HT-29 (cell line): ENCODE data around the gene MALRD1. TPM values are rescaled to one million over a fixed set of nuclear protein-coding genes. Genes with fewer than 3 reads are reported as not detected.
A peak's percentile ranks its signal among the peaks of the same experiment; 100 is the strongest.

ENCODE experiments used
- DNase-seq: peaks from one replicate; pipeline ENCODE4 v3.0.0-alpha.2; 2015; ENCODE audit warnings: low spot score
- total RNA-seq: library from RNA; depleted of rRNA; stranded (reverse); fragments of >200 nt; shearing (Covaris generic); gene quantifications from 2 replicates; pipeline ENCODE4 v1.2.3, GENCODE V29; 2014

The MALRD1 gene
- total RNA-seq, 1 experiment from 2014 or later = 0.64 TPM

GRCh38 chr10:19488592-19489280 lies 440.1 kb downstream of the MALRD1 start:
- no peak for DNase-seq

GRCh38 chr10:19491166-19491565 lies 442.6 kb downstream of the MALRD1 start:
- no peak for DNase-seq

GRCh38 chr10:19493917-19494316 lies 445.3 kb downstream of the MALRD1 start:
- DNase-seq = no peak

GRCh38 chr10:19497026-19497425 lies 448.4 kb downstream of the MALRD1 start:
- DNase-seq = no peak

- no peak for DNase-seq
Measured at GRCh38 chr10:19498393-19499290, 450.0 kb downstream of the MALRD1 start.

GRCh38 chr10:19499291-19499770 lies 450.7 kb downstream of the MALRD1 start:
- DNase-seq = no peak

- no peak for DNase-seq
Measured at GRCh38 chr10:19500959-19501358, 452.4 kb downstream of the MALRD1 start.

- DNase-seq = no peak
Measured at GRCh38 chr10:19505320-19506312, 457.0 kb downstream of the MALRD1 start.

- peak; percentile 14 for DNase-seq
Measured at GRCh38 chr10:19510005-19510732, 461.6 kb downstream of the MALRD1 start.

- no peak for DNase-seq
Measured at GRCh38 chr10:19518109-19518508, 469.5 kb downstream of the MALRD1 start.

- no peak for DNase-seq
Measured at GRCh38 chr10:19518632-19519031, 470.0 kb downstream of the MALRD1 start.

- no peak for DNase-seq
Measured at GRCh38 chr10:19531324-19531723, 482.7 kb downstream of the MALRD1 start.

GRCh38 chr10:19532411-19532810 lies 483.8 kb downstream of the MALRD1 start:
- DNase-seq = no peak

- no peak for DNase-seq
Measured at GRCh38 chr10:19541299-19541698, 492.7 kb downstream of the MALRD1 start.

- no peak for DNase-seq
Measured at GRCh38 chr10:19546224-19546623, 497.6 kb downstream of the MALRD1 start.

- DNase-seq = peak; percentile 12
Measured at GRCh38 chr10:19549503-19549902, 500.9 kb downstream of the MALRD1 start.

- no peak for DNase-seq
Measured at GRCh38 chr10:19556666-19557065, 508.1 kb downstream of the MALRD1 start.

GRCh38 chr10:19561181-19561580 lies 512.6 kb downstream of the MALRD1 start:
- DNase-seq = no peak

- DNase-seq = peak; percentile 3
Measured at GRCh38 chr10:19563388-19564141, 515.0 kb downstream of the MALRD1 start.

GRCh38 chr10:19570120-19570519 lies 521.5 kb downstream of the MALRD1 start:
- no peak for DNase-seq
